ENCODE results near the gene KPNA3. TPM values are rescaled to one million over a fixed set of nuclear protein-coding genes. Genes with fewer than 3 reads are reported as not detected.

KPNA3 gene
- polyA plus RNA-seq, 1 of the 3 experiments (the other 2 are of a cell fraction) = 11.3 TPM

- WGBS (ENCODE audit: low lambda C conversion rate) = 86% methylated on average over 4 of the region's 4 CpGs
- POLR2A ChIA-PET = no interaction called here
These were observed 47.8 kb upstream of the KPNA3 start for GRCh38 chr13:49840266-49840665.

GRCh38 chr13:49838989-49839388, 46.5 kb upstream of the KPNA3 start:
- Histone ChIP-seq H3K9me2 (no peaks in the 10 kb centered on the region), H3K36me3 (replicated peaks in 1 of 2; ENCODE audit: control insufficient read depth in 1 of 2, insufficient read depth in 2 of 2, low read length in 1 of 2) (no peaks in the 10 kb centered on the region), H2AFZ (ENCODE audit: low read depth) (no peak overlapping the region), H3K9me3 (no peaks in the 10 kb centered on the region), H3K9ac (no peak overlapping the region), H3K27ac (ENCODE audit: low read depth in 2 of 2, low read length in 1 of 2) (no peak overlapping the region), H3K4me2 (no peak overlapping the region), H3K4me1 (ENCODE audit: control insufficient read depth in 1 of 2, insufficient read depth in 2 of 2, low read depth in 1 of 2, low read length in 1 of 2) (peaks cover 0 to 7% of the 10 kb centered on the region in 2 experiments; a peak in 1 of 4 replicates), H3K79me2 (ENCODE audit: insufficient read depth) (no peaks in the 10 kb centered on the region), H3K27me3 (ENCODE audit: insufficient read depth) (no peaks in the 10 kb centered on the region), H4K20me1 (ENCODE audit: insufficient read depth) (no peaks in the 10 kb centered on the region), H3F3A (replicated peaks; ENCODE audit: insufficient read depth) (no peaks in the 10 kb centered on the region), H3K4me3 (ENCODE audit: low read depth in 2 of 2, low read length in 1 of 2) (no peak overlapping the region)
- DNase-seq = no peak
- TF ChIP-seq CHD2 (IDR thresholded peaks at IDR 0.05; ENCODE audit: low read length, partially characterized antibody) = no peak
- no peak for TF ChIP-seq RFX5 (IDR thresholded peaks at IDR 0.05; ENCODE audit: low read length)
- 91% methylated on average over 4 of the region's 4 CpGs for WGBS (ENCODE audit: low lambda C conversion rate)
- CTCF ChIA-PET = no interaction called here
- POLR2A ChIA-PET = no interaction called here

More at GRCh38 chr13:49840266-49840665, 47.8 kb upstream of the KPNA3 start:
- TF ChIP-seq ZBTB33 (IDR thresholded peaks at IDR 0.05; ENCODE audit: borderline replicate concordance, low read depth) (no peak), MEF2A (IDR thresholded peaks at IDR 0.05; ENCODE audit: borderline replicate concordance, low read depth) (no peak), YY1 (IDR thresholded peaks at IDR 0.05; ENCODE audit: low read depth) (no peak), TEAD4 (IDR thresholded peaks at IDR 0.05; ENCODE audit: borderline replicate concordance, insufficient read depth) (no peak), GABPA (IDR thresholded peaks at IDR 0.05; ENCODE audit: low read depth) (no peak)
- Histone ChIP-seq H3K4me1 (ENCODE audit: control insufficient read depth in 1 of 2, insufficient read depth in 2 of 2, low read depth in 1 of 2, low read length in 1 of 2) (peaks cover 0 to 7% of the 10 kb centered on the region in 2 experiments; a peak in 1 of 4 replicates), H2AFZ (ENCODE audit: low read depth) (no peak overlapping the region), H3K4me2 (no peak overlapping the region), H3K79me2 (ENCODE audit: insufficient read depth) (no peaks in the 10 kb centered on the region), H3K4me3 (ENCODE audit: low read depth in 2 of 2, low read length in 1 of 2) (no peak overlapping the region), H3K9me3 (no peaks in the 10 kb centered on the region), H3K9ac (no peak overlapping the region), H4K20me1 (ENCODE audit: insufficient read depth) (no peaks in the 10 kb centered on the region), H3K27me3 (ENCODE audit: insufficient read depth) (no peaks in the 10 kb centered on the region), H3K36me3 (replicated peaks in 1 of 2; ENCODE audit: control insufficient read depth in 1 of 2, insufficient read depth in 2 of 2, low read length in 1 of 2) (no peaks in the 10 kb centered on the region), H3K27ac (ENCODE audit: low read depth in 2 of 2, low read length in 1 of 2) (no peak overlapping the region), H3K9me2 (no peaks in the 10 kb centered on the region), H3F3A (replicated peaks; ENCODE audit: insufficient read depth) (no peaks in the 10 kb centered on the region)
- DNase-seq = no peak
- CTCF ChIA-PET = no interaction called here

DNA sequence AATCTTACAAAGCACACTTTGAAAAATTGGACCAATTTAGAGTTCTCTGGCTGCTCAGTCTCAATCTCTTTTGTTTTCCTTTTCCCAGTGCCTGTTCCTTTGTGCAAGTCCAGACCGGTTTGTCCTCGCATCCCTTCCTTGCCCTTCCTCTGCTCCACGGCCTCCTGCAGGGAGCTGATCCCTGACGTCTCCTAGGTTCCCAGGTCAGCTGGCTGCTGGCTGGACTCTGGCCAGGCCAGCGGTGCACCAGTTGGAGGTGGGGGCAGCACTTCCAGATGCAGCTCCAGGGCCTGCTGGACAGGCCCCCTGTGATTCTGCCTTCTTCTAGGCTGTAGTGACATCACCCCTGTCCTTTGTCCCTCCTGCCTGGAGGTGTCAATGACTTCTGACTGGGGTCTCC, 44.0 kb upstream of the KPNA3 start:
- POLR2A ChIA-PET = interaction anchor here (1.2 kb wide), 1 partner anchor 43 kb away, joined by 4 read pairs; no protein-coding TSS in a partner anchor
- WGBS (ENCODE audit: low lambda C conversion rate) = 57% methylated on average over 5 of the region's 5 CpGs
- no peaks in the 10 kb centered on the region for H3K36me3 ChIP-seq (replicated peaks in 1 of 2; ENCODE audit: control insufficient read depth in 1 of 2, insufficient read depth in 2 of 2, low read length in 1 of 2)
- TF ChIP-seq CTCF (IDR thresholded peaks at IDR 0.05) (no peak), MXI1 (IDR thresholded peaks at IDR 0.05; ENCODE audit: low read depth, low read length) (no peak), RXRA (IDR thresholded peaks at IDR 0.05; ENCODE audit: borderline replicate concordance, low read depth) (no peak), GABPA (IDR thresholded peaks at IDR 0.05; ENCODE audit: low read depth) (no peak), EP300 (IDR thresholded peaks at IDR 0.05; ENCODE audit: borderline replicate concordance in 1 of 2, low read depth in 1 of 2, low read length in 1 of 2) (no peak), FOSL2 (IDR thresholded peaks at IDR 0.05; ENCODE audit: borderline replicate concordance, low read depth) (no peak), NFIC (IDR thresholded peaks at IDR 0.05; ENCODE audit: borderline replicate concordance) (no peak), ZBTB33 (IDR thresholded peaks at IDR 0.05; ENCODE audit: borderline replicate concordance, low read depth) (no peak), POLR2AphosphoS5 (IDR thresholded peaks at IDR 0.05; ENCODE audit: low read depth, low read length) (no peak), TEAD4 (IDR thresholded peaks at IDR 0.05; ENCODE audit: borderline replicate concordance, insufficient read depth) (no peak), YY1 (IDR thresholded peaks at IDR 0.05; ENCODE audit: low read depth) (no peak)
- TF ChIP-seq, protein P1, sequence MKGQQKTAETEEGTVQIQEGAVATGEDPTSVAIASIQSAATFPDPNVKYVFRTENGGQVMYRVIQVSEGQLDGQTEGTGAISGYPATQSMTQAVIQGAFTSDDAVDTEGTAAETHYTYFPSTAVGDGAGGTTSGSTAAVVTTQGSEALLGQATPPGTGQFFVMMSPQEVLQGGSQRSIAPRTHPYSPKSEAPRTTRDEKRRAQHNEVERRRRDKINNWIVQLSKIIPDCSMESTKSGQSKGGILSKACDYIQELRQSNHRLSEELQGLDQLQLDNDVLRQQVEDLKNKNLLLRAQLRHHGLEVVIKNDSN (IDR thresholded peaks at IDR 0.05; ENCODE audit: borderline replicate concordance, low read depth) = no peak

More for the DNA sequence above, 44.0 kb upstream of the KPNA3 start:
- Histone ChIP-seq H3K4me2 (no peak overlapping the region), H3K9ac (no peak overlapping the region), H3K79me2 (ENCODE audit: insufficient read depth) (no peaks in the 10 kb centered on the region), H2AFZ (ENCODE audit: low read depth) (no peak overlapping the region), H4K20me1 (ENCODE audit: insufficient read depth) (no peaks in the 10 kb centered on the region), H3K9me2 (no peaks in the 10 kb centered on the region), H3F3A (replicated peaks; ENCODE audit: insufficient read depth) (no peaks in the 10 kb centered on the region), H3K27ac (ENCODE audit: low read depth in 2 of 2, low read length in 1 of 2) (no peak overlapping the region), H3K9me3 (no peaks in the 10 kb centered on the region), H3K4me3 (ENCODE audit: low read depth in 2 of 2, low read length in 1 of 2) (no peak overlapping the region), H3K4me1 (ENCODE audit: control insufficient read depth in 1 of 2, insufficient read depth in 2 of 2, low read depth in 1 of 2, low read length in 1 of 2) (peaks cover 0 to 7% of the 10 kb centered on the region in 2 experiments; a peak in 1 of 4 replicates), H3K27me3 (ENCODE audit: insufficient read depth) (no peaks in the 10 kb centered on the region)
- DNase-seq = peak; percentile 56
- CTCF ChIA-PET = interaction anchor here (1.3 kb wide), 1 partner anchor 46 kb away, joined by 3 read pairs; no protein-coding TSS in a partner anchor

Data from SK-N-SH (cell line).